HL-60 (cell line): ENCODE data around the gene NUDT14.

ENCODE experiments used
- DNase-seq, 2 experiments: peaks; one replicate each; pipeline ENCODE4 v3.0.0-alpha.2; 2010 to 2020; ENCODE audit warnings: low read depth in 1 of 2, low spot score in 1 of 2
- H3K27ac ChIP-seq: fragments of 250-450 bp; sonication (Bioruptor Pico); replicated peaks from 2 replicates; pipeline ENCODE4 v1.5.1; 2020; ENCODE audit warnings: mild to moderate bottlenecking, moderate library complexity
- H3K27me3 ChIP-seq: fragments of 250-450 bp; sonication (Bioruptor Pico); 2 replicates; pipeline ENCODE4 v1.5.1; 2021; ENCODE audit warnings: mild to moderate bottlenecking, moderate library complexity; ENCODE audit not compliant: insufficient read depth, poor library complexity, severe bottlenecking
- H3K4me3 ChIP-seq: replicated peaks from 2 replicates; pipeline ENCODE4 v1.5.1; 2011; ENCODE audit warnings: mild to moderate bottlenecking, control low read depth, low read length; ENCODE audit not compliant: insufficient read depth
- CTCF ChIP-seq: IDR thresholded peaks from one replicate; pipeline ENCODE4 v1.5.1; 2011; ENCODE audit warnings: low read length, control low read depth, inconsistent platforms; ENCODE audit not compliant: insufficient read depth
- GABPA ChIP-seq: IDR thresholded peaks from 2 replicates; pipeline ENCODE4 v1.6.1; 2012; ENCODE audit warnings: low read depth
- POLR2AphosphoS5 ChIP-seq: IDR thresholded peaks from 2 replicates; pipeline ENCODE4 v1.6.1; 2012; ENCODE audit warnings: low read depth
- REST ChIP-seq: IDR thresholded peaks from 2 replicates; pipeline ENCODE4 v1.6.1; 2012; ENCODE audit warnings: low read depth; ENCODE audit not compliant: insufficient replicate concordance
- SPI1 ChIP-seq: IDR thresholded peaks from 2 replicates; pipeline ENCODE4 v1.6.1; 2012; ENCODE audit warnings: low read depth, mild to moderate bottlenecking, borderline replicate concordance

The NUDT14 gene

GRCh38 chr14:105126126-105126980, 54.8 kb downstream of the NUDT14 start:
- H3K27ac ChIP-seq: no peak overlapping the region
- H3K27me3 ChIP-seq: peaks cover 9% of the 10 kb centered on the region
- no peak for DNase-seq
- H3K4me3 ChIP-seq: no peak overlapping the region
- TF ChIP-seq POLR2AphosphoS5: no peak
- no peak for TF ChIP-seq REST
- no peak for TF ChIP-seq GABPA
- TF ChIP-seq CTCF: no peak
- TF ChIP-seq SPI1: no peak

GRCh38 chr14:105124823-105125222, 56.3 kb downstream of the NUDT14 start:
- no peak for DNase-seq
- Histone ChIP-seq H3K27me3 (peaks cover 9% of the 10 kb centered on the region), H3K27ac (no peak overlapping the region), H3K4me3 (no peak overlapping the region)
- TF ChIP-seq POLR2AphosphoS5: no peak
- TF ChIP-seq GABPA: no peak
- no peak for TF ChIP-seq CTCF
- TF ChIP-seq REST: no peak
- TF ChIP-seq SPI1: no peak

- Histone ChIP-seq H3K27me3 (peaks cover 9% of the 10 kb centered on the region), H3K27ac (no peak overlapping the region), H3K4me3 (no peak overlapping the region)
- DNase-seq: no peak
- no peak for TF ChIP-seq CTCF
- no peak for TF ChIP-seq SPI1
- TF ChIP-seq GABPA: no peak
- no peak for TF ChIP-seq POLR2AphosphoS5
- TF ChIP-seq REST: no peak
Observed at GRCh38 chr14:105123981-105124765, 56.9 kb downstream of the NUDT14 start.
